ENCODE data around the gene SGCA.
A peak's percentile ranks its signal among the peaks of the same experiment; 100 is the strongest.

Gene SGCA

DNA sequence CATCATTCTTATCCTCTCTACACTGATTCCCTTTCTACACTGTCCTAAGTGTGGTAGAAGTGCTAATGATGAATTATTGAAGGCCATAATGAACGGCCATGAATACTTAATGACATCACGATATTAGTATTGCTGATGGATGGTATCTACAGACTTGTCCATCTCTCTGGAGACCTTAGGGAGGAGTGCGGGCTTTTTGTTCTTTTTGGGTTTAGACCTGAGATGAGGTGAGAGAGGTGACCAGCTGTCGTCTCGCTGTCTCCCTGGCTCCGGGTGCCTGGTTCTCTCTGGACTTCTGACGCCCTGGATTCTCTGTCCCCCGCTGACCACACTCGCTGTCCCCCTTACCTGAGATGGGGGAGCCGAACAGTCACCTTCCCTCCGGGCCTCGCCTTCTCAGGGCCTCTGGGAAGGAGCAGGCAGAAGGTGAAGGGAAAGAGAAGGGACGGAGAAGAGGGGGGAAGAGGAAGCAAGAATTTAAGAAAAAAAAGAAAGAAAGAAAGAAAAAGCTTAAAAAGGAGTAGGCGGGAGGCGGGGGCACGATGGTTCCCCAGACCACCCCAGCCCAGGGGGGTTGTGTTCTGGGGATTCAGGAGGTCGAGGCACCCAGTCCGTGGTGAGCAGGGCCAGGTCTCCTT lies 17.1 kb downstream of the SGCA start:
- ChIA-PET CTCF (interaction anchor here (1.4 to 3.2 kb wide), 3 partner anchors 13 to 17 kb away, joined by 4 to 17 read pairs (median 11); no protein-coding TSS in a partner anchor), POLR2A (no interaction called here)
- H3K4me3 ChIP-seq (ENCODE audit: low read depth, low read length): no peak overlapping the region
- H3K36me3 ChIP-seq (ENCODE audit: control insufficient read depth in 2 of 2, insufficient read depth in 1 of 2, low read length in 2 of 2): peaks cover 0 to 25% of the 10 kb centered on the region in 2 experiments; a peak in 1 of 3 replicates
- no peaks in the 10 kb centered on the region for H3K9me3 ChIP-seq (ENCODE audit: control insufficient read depth, insufficient read depth, low read depth, low read length)
- H3K4me1 ChIP-seq (ENCODE audit: control insufficient read depth, insufficient read depth, low read length): peaks cover 7% of the 10 kb centered on the region
- TF ChIP-seq ZNF645 (tag by site-specific recombination; IDR thresholded peaks at IDR 0.05) (no peak), ZNF121 (tag by site-specific recombination; IDR thresholded peaks at IDR 0.05) (no peak), ZBTB7A (tag by site-specific recombination; IDR thresholded peaks at IDR 0.05; ENCODE audit: low read depth) (no peak), ZNF114 (tag by site-specific recombination; IDR thresholded peaks at IDR 0.05) (no peak), ZNF654 (tag by site-specific recombination; IDR thresholded peaks at IDR 0.05; ENCODE audit: low read depth) (no peak), WT1 (tag by site-specific recombination; IDR thresholded peaks at IDR 0.05) (no peak), ZNF175 (tag by site-specific recombination; IDR thresholded peaks at IDR 0.05) (no peak), ZSCAN18 (tag by site-specific recombination; IDR thresholded peaks at IDR 0.05) (no peak), ZNF529 (tag by site-specific recombination; IDR thresholded peaks at IDR 0.05; ENCODE audit: insufficient replicate concordance) (no peak), ZNF785 (tag by site-specific recombination; IDR thresholded peaks at IDR 0.05) (no peak)
- TF ChIP-seq, protein P1, sequence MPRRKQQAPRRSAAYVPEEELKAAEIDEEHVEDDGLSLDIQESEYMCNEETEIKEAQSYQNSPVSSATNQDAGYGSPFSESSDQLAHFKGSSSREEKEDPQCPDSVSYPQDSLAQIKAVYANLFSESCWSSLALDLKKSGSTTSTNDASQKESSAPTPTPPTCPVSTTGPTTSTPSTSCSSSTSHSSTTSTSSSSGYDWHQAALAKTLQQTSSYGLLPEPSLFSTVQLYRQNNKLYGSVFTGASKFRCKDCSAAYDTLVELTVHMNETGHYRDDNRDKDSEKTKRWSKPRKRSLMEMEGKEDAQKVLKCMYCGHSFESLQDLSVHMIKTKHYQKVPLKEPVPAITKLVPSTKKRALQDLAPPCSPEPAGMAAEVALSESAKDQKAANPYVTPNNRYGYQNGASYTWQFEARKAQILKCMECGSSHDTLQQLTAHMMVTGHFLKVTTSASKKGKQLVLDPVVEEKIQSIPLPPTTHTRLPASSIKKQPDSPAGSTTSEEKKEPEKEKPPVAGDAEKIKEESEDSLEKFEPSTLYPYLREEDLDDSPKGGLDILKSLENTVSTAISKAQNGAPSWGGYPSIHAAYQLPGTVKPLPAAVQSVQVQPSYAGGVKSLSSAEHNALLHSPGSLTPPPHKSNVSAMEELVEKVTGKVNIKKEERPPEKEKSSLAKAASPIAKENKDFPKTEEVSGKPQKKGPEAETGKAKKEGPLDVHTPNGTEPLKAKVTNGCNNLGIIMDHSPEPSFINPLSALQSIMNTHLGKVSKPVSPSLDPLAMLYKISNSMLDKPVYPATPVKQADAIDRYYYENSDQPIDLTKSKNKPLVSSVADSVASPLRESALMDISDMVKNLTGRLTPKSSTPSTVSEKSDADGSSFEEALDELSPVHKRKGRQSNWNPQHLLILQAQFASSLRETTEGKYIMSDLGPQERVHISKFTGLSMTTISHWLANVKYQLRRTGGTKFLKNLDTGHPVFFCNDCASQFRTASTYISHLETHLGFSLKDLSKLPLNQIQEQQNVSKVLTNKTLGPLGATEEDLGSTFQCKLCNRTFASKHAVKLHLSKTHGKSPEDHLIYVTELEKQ (tag by site-specific recombination; IDR thresholded peaks at IDR 0.05; ENCODE audit: borderline replicate concordance): no peak
- no peak overlapping the region for H3K27ac ChIP-seq (ENCODE audit: extremely low read depth, low read depth, low read length)

DNA sequence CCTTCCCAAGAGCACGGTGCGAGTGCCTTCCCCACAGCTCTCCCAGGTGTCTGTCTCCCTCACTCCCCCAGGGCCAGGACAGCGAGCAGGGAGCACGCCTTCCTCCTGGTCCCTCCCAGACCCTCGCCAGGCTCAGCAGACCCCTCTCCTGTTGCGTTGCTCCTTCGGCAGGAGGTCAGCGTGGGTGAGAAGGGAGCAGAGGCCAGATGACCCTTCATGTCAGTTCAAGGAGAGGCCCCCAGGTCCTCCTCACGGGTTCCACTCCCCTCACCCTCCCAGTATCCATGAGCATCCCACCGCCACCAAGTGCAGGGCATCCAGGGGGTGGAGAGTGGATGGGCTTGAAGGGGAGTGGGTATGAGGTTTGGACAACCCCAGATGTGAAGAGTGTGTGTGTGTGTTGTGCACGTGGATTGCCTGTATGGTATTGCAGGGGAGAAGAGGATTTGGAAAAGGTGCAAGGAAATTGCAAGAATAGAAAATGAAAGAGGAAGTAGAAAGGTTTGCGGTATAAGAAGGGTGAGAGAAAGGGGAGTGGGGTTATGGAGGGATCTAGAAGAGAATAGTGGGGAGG lies 17.7 kb downstream of the SGCA start:
- Histone ChIP-seq H3K36me3 (ENCODE audit: control insufficient read depth in 2 of 2, insufficient read depth in 1 of 2, low read length in 2 of 2) (peaks cover 0 to 32% of the 10 kb centered on the region in 2 experiments; a peak in 1 of 3 replicates), H3K27ac (ENCODE audit: extremely low read depth, low read depth, low read length) (no peak overlapping the region), H3K4me1 (ENCODE audit: control insufficient read depth, insufficient read depth, low read length) (peaks cover 3% of the 10 kb centered on the region), H3K9me3 (ENCODE audit: control insufficient read depth, insufficient read depth, low read depth, low read length) (no peaks in the 10 kb centered on the region), H3K4me3 (ENCODE audit: low read depth, low read length) (no peak overlapping the region)
- CTCF ChIA-PET: interaction anchor here (1.4 to 3.2 kb wide), 2 partner anchors 14 to 17 kb away, joined by 4 to 17 read pairs; no protein-coding TSS in a partner anchor
- POLR2A ChIA-PET: no interaction called here
- TF ChIP-seq ZNF785 (tag by site-specific recombination; IDR thresholded peaks at IDR 0.05) (no peak), PRDM1 (tag by site-specific recombination; IDR thresholded peaks at IDR 0.05) (peak; percentile 63)

DNA sequence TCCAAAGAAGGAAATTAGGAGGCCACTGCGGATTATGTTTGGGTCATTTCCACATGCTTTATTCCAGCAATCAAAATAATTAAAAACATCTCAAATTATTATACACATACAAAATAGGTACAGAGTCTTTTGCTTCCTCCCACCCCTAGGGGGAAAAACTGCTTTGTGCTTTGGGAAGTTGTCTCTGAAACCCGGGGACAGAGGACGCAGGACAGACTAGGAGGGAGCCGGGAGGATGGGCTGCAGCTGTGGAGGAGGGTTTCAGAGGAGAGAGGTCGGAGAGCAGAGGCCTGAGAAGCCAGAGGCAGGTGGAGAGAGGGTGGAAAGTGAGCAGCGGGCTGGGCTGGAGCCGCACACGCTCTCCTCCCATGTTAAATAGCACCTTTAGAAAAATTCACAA lies 18.3 kb downstream of the SGCA start:
- H3K27ac ChIP-seq (ENCODE audit: extremely low read depth, low read depth, low read length): no peak overlapping the region
- H3K4me1 ChIP-seq (ENCODE audit: control insufficient read depth, insufficient read depth, low read length): no peaks in the 10 kb centered on the region; the same call in 1 of the 2 replicates
- no peaks in the 10 kb centered on the region for H3K9me3 ChIP-seq (ENCODE audit: control insufficient read depth, insufficient read depth, low read depth, low read length)
- H3K36me3 ChIP-seq (ENCODE audit: control insufficient read depth in 2 of 2, insufficient read depth in 1 of 2, low read length in 2 of 2): peaks cover 0 to 36% of the 10 kb centered on the region in 2 experiments; a peak in 1 of 3 replicates
- POLR2A ChIA-PET: no interaction called here
- TF ChIP-seq ZNF600 (tag by site-specific recombination; IDR thresholded peaks at IDR 0.05): no peak
- TF ChIP-seq ZNF184 (tag by site-specific recombination; IDR thresholded peaks at IDR 0.05): no peak
- TF ChIP-seq, protein P2, sequence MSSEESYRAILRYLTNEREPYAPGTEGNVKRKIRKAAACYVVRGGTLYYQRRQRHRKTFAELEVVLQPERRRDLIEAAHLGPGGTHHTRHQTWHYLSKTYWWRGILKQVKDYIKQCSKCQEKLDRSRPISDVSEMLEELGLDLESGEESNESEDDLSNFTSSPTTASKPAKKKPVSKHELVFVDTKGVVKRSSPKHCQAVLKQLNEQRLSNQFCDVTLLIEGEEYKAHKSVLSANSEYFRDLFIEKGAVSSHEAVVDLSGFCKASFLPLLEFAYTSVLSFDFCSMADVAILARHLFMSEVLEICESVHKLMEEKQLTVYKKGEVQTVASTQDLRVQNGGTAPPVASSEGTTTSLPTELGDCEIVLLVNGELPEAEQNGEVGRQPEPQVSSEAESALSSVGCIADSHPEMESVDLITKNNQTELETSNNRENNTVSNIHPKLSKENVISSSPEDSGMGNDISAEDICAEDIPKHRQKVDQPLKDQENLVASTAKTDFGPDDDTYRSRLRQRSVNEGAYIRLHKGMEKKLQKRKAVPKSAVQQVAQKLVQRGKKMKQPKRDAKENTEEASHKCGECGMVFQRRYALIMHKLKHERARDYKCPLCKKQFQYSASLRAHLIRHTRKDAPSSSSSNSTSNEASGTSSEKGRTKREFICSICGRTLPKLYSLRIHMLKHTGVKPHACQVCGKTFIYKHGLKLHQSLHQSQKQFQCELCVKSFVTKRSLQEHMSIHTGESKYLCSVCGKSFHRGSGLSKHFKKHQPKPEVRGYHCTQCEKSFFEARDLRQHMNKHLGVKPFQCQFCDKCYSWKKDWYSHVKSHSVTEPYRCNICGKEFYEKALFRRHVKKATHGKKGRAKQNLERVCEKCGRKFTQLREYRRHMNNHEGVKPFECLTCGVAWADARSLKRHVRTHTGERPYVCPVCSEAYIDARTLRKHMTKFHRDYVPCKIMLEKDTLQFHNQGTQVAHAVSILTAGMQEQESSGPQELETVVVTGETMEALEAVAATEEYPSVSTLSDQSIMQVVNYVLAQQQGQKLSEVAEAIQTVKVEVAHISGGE (tag by site-specific recombination; conservative IDR thresholded peaks at IDR 0.05; ENCODE audit: low read depth): no peak
- TF ChIP-seq ZNF561 (tag by site-specific recombination; IDR thresholded peaks at IDR 0.05; ENCODE audit: borderline replicate concordance): no peak
- TF ChIP-seq ZNF510 (tag by site-specific recombination; IDR thresholded peaks at IDR 0.05; ENCODE audit: insufficient replicate concordance): no peak
- TF ChIP-seq EGR2 (tag by site-specific recombination; IDR thresholded peaks at IDR 0.05; ENCODE audit: low read depth): no peak
- H3K4me3 ChIP-seq (ENCODE audit: low read depth, low read length): no peak overlapping the region
- CTCF ChIA-PET: interaction anchor here (1.4 kb wide), 1 partner anchor 16 kb away, joined by 4 read pairs; no protein-coding TSS in a partner anchor
